ENCODE measurements around the gene FLNA. TPM values are rescaled to one million over a fixed set of nuclear protein-coding genes. Genes with fewer than 3 reads are reported as not detected.

The FLNA gene
- polyA plus RNA-seq, 2 of the 4 experiments (the other 2 are of a cell fraction): 303 to 1,116 TPM

DNA sequence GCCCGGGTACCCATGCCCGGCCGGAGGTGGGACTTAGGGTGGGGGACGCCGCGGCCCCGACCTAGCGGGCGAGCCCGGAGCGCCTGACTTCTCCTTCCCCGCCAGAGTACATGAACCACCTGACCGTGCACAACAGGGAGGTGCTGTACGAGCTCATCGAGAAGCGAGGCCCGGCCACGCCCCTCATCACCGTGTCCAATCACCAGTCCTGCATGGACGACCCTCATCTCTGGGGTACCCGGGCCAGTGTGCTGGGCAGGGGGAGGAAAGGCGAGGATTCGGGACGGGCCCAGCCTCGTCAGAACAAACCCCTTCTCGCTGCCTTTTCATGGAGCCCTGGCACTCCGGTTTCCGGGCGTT lies 37.5 kb upstream of the FLNA start:
- no peaks in the 10 kb centered on the region for H3K9me3 ChIP-seq
- peak overlapping the region; percentile 96 to 100 for H3K27ac ChIP-seq
- DNase-seq (ENCODE audit: low read depth in 1 of 2, low spot score in 1 of 2) (peak; percentile 67 to 69), FAIRE-seq (peak; percentile 97), ATAC-seq (peak; percentile 72 to 80)
- H3K4me2 ChIP-seq: peak overlapping the region; percentile 93
- POLR2A ChIA-PET: interaction anchor here (0.5 to 1.2 kb wide), 5 partner anchors 13 to 393 kb away, joined by 3 to 7 read pairs (median 3); partner anchors contain the start of genes ATP6AP1 and RPL10
- 20% methylated on average over 3 of the region's 29 CpGs for WGBS (ENCODE audit: missing lambda C conversion rate)
- H3K4me3 ChIP-seq: peak overlapping the region; percentile 89
- H3K4me1 ChIP-seq: peaks cover 28% of the 10 kb centered on the region
- TF ChIP-seq ZSCAN20 (CRISPR knock-in tag; IDR thresholded peaks at IDR 0.05) (no peak), GATA3 (IDR thresholded peaks at IDR 0.05; ENCODE audit: borderline replicate concordance) (no peak), HMGXB4 (CRISPR knock-in tag; IDR thresholded peaks at IDR 0.05; ENCODE audit: borderline replicate concordance) (no peak), MAFK (IDR thresholded peaks at IDR 0.05; ENCODE audit: partially characterized antibody) (no peak), POLR2A (IDR thresholded peaks at IDR 0.05; ENCODE audit: low read length) (peak; percentile 53), USF2 (IDR thresholded peaks at IDR 0.05) (peak; percentile 55; the same call in 1 of the 2 replicates)
- CTCF ChIA-PET: interaction anchor here (1.0 to 1.1 kb wide), 2 partner anchors 23 to 39 kb away, joined by 3 read pairs; no protein-coding TSS in a partner anchor

- Histone ChIP-seq H3K9me3 (no peaks in the 10 kb centered on the region), H3K27ac (peak within 1 kb of the TSS; percentile 84 to 100), H3K4me1 (peaks cover 28% of the 10 kb centered on the region), H3K4me3 (peak within 1 kb of the TSS; percentile 47), H3K4me2 (peak within 1 kb of the TSS; percentile 93)
- CTCF ChIA-PET: interaction anchor here (0.9 to 3.3 kb wide), 3 partner anchors 10 to 36 kb away, joined by 3 to 21 read pairs (median 14); partner anchors contain the start of genes FLNA and RPL10
- TF ChIP-seq, protein P1, sequence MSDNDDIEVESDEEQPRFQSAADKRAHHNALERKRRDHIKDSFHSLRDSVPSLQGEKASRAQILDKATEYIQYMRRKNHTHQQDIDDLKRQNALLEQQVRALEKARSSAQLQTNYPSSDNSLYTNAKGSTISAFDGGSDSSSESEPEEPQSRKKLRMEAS (IDR thresholded peaks at IDR 0.05): peak; percentile 39; the same call in 1 of the 2 replicates
- TF ChIP-seq RFX5 (IDR thresholded peaks at IDR 0.05) (peak; percentile 96), ZNF302 (CRISPR knock-in tag; IDR thresholded peaks at IDR 0.05) (no peak), PBX3 (IDR thresholded peaks at IDR 0.05) (0 out of 2 replicates have a peak, but pooled peaks have one; percentile 21), HEYL (CRISPR knock-in tag; IDR thresholded peaks at IDR 0.05) (no peak), RCOR1 (IDR thresholded peaks at IDR 0.05; ENCODE audit: low read depth, low read length) (no peak), HOXB5 (CRISPR knock-in tag; IDR thresholded peaks at IDR 0.05) (no peak), FOSL2 (IDR thresholded peaks at IDR 0.05) (no peak), FOSL2 (CRISPR knock-in tag; IDR thresholded peaks at IDR 0.05) (peak; percentile 86)
- WGBS (ENCODE audit: missing lambda C conversion rate): 9% methylated on average over 7 of the region's 26 CpGs
- peak; percentile 68 for FAIRE-seq
- POLR2A ChIA-PET: interaction anchor here (1.0 to 3.3 kb wide), 3 partner anchors 9 to 81 kb away, joined by 3 to 19 read pairs (median 6); partner anchors contain the start of gene RPL10
- DNase-seq (ENCODE audit: low read depth in 1 of 2, low spot score in 1 of 2): peak; percentile 62 to 91
- ATAC-seq: peak; percentile 85 to 90
Observed at GRCh38 chrX:154409222-154409871, 34.9 kb upstream of the FLNA start, which contains the start of gene DNASE1L1. Gene DNASE1L1, minus strand, starts transcription at chrX:154409254. Its CDS starts 3,686 bp downstream, at chrX:154405568.

GRCh38 chrX:154408659-154409221 lies 34.3 kb upstream of the FLNA start:
- Histone ChIP-seq H3K4me2 (peak overlapping the region; percentile 93), H3K27ac (peak overlapping the region; percentile 84 to 100), H3K9me3 (no peaks in the 10 kb centered on the region), H3K4me1 (peaks cover 28% of the 10 kb centered on the region), H3K4me3 (peak overlapping the region; percentile 47)
- 56% methylated on average over 6 of the region's 10 CpGs for WGBS (ENCODE audit: missing lambda C conversion rate)
- TF ChIP-seq PHF8 (IDR thresholded peaks at IDR 0.05; ENCODE audit: borderline replicate concordance, low read depth) (peak; percentile 29; the same call in 1 of the 2 replicates), RAD21 (conservative IDR thresholded peaks at IDR 0.05 in 1 of 2, IDR thresholded peaks at IDR 0.05 in 1 of 2) (no peak), REST (IDR thresholded peaks at IDR 0.05) (no peak), PBX3 (IDR thresholded peaks at IDR 0.05) (no peak)
- ATAC-seq (peak; percentile 1 to 6; a peak in 4 of 6 replicates), DNase-seq (ENCODE audit: low read depth in 1 of 2, low spot score in 1 of 2) (no peak), FAIRE-seq (no peak)
- POLR2A ChIA-PET: interaction anchor here (1.3 to 3.3 kb wide), 2 partner anchors 9 to 10 kb away, joined by 6 to 19 read pairs; partner anchors contain the start of gene RPL10
- CTCF ChIA-PET: interaction anchor here (0.9 to 3.3 kb wide), 3 partner anchors 9 to 35 kb away, joined by 3 to 21 read pairs (median 14); partner anchors contain the start of genes FLNA and RPL10

All from A549 (cell line).